H9 (cell line): Measurements from ENCODE around the gene TRIO. TPM values are rescaled to one million over a fixed set of nuclear protein-coding genes. Genes with fewer than 3 reads are reported as not detected.

Experiments used
- DNase-seq: peaks from one replicate; pipeline ENCODE4 v3.0.0-alpha.2; 2017
- H2AFZ ChIP-seq: one replicate; pipeline ENCODE4 v1.6.1; 2013; ENCODE audit warnings: mild to moderate bottlenecking, low read length, control low read depth, moderate library complexity
- H2AK5ac ChIP-seq: 2 replicates; pipeline ENCODE4 v1.6.1; 2013; ENCODE audit warnings: low read length, control low read depth, mixed read lengths; ENCODE audit not compliant: insufficient read length
- H2BK120ac ChIP-seq: one replicate; pipeline ENCODE4 v1.6.1; 2013; ENCODE audit warnings: low read depth, mild to moderate bottlenecking, low read length, control low read depth, inconsistent platforms; ENCODE audit not compliant: poor library complexity, severe bottlenecking
- H2BK12ac ChIP-seq: 2 replicates; pipeline ENCODE4 v1.6.1; 2013; ENCODE audit warnings: low read length, control low read depth, mixed read lengths, low read depth; ENCODE audit not compliant: insufficient read length
- H2BK15ac ChIP-seq: 2 replicates; pipeline ENCODE4 v1.6.1; 2013; ENCODE audit warnings: low read depth, low read length, control low read depth
- H2BK20ac ChIP-seq: one replicate; pipeline ENCODE4 v1.6.1; 2013; ENCODE audit warnings: low read depth, mild to moderate bottlenecking, low read length, control low read depth, inconsistent platforms; ENCODE audit not compliant: poor library complexity, severe bottlenecking
- H2BK5ac ChIP-seq: 2 replicates; pipeline ENCODE4 v1.6.1; 2013; ENCODE audit warnings: low read length, control low read depth, mixed read lengths; ENCODE audit not compliant: insufficient read length
- H3K14ac ChIP-seq: 2 replicates; pipeline ENCODE4 v1.6.1; 2013; ENCODE audit warnings: low read length, control low read depth; ENCODE audit not compliant: insufficient read depth
- H3K18ac ChIP-seq: 2 replicates; pipeline ENCODE4 v1.6.1; 2013; ENCODE audit warnings: low read depth, mild to moderate bottlenecking, mixed read lengths, low read length, control low read depth; ENCODE audit not compliant: insufficient read length
- H3K23ac ChIP-seq: 2 replicates; pipeline ENCODE4 v1.6.1; 2013; ENCODE audit warnings: low read length, control low read depth, mixed read lengths, low read depth; ENCODE audit not compliant: insufficient read length
- H3K23me2 ChIP-seq: 2 replicates; pipeline ENCODE4 v1.6.1; 2013; ENCODE audit warnings: low read depth, mild to moderate bottlenecking, mixed read lengths, low read length, control low read depth; ENCODE audit not compliant: insufficient read length, poor library complexity, severe bottlenecking
- H3K27ac ChIP-seq: 2 replicates; pipeline ENCODE4 v1.5.1; 2013; ENCODE audit warnings: low read length, control low read depth, mixed read lengths, low read depth; ENCODE audit not compliant: insufficient read length
- H3K27me3 ChIP-seq: 2 replicates; pipeline ENCODE4 v1.6.1; 2013; ENCODE audit warnings: low read length, control low read depth, inconsistent platforms; ENCODE audit not compliant: insufficient read depth
- H3K4ac ChIP-seq: 2 replicates; pipeline ENCODE4 v1.6.1; 2013; ENCODE audit warnings: low read depth, mild to moderate bottlenecking, control low read depth, inconsistent platforms, low read length, moderate library complexity
- H3K4me1 ChIP-seq: 2 replicates; pipeline ENCODE4 v1.6.1; 2013; ENCODE audit warnings: low read length, control low read depth, inconsistent platforms; ENCODE audit not compliant: insufficient read depth
- H3K4me2 ChIP-seq: 2 replicates; pipeline ENCODE4 v1.6.1; 2013; ENCODE audit warnings: low read length, control low read depth, mixed read lengths; ENCODE audit not compliant: insufficient read length, insufficient read depth
- H3K56ac ChIP-seq: 2 replicates; pipeline ENCODE4 v1.6.1; 2013; ENCODE audit warnings: low read depth, mild to moderate bottlenecking, mixed read lengths, low read length, control low read depth; ENCODE audit not compliant: insufficient read length
- H3K79me1 ChIP-seq: 2 replicates; pipeline ENCODE4 v1.6.1; 2013; ENCODE audit warnings: low read depth, mild to moderate bottlenecking, moderate library complexity, low read length, control low read depth, inconsistent platforms; ENCODE audit not compliant: insufficient read depth, poor library complexity, severe bottlenecking
- H3K79me2 ChIP-seq: 2 replicates; pipeline ENCODE4 v1.6.1; 2013; ENCODE audit warnings: low read length, control low read depth, inconsistent platforms; ENCODE audit not compliant: insufficient read depth
- H3K9ac ChIP-seq: 2 replicates; pipeline ENCODE4 v1.6.1; 2013; ENCODE audit warnings: low read length, control low read depth, mixed read lengths; ENCODE audit not compliant: insufficient read length; ENCODE audit errors: extremely low read depth
- H3K9me3 ChIP-seq: one replicate; pipeline ENCODE4 v1.6.1; 2013; ENCODE audit warnings: low read depth, low read length, inconsistent platforms; ENCODE audit not compliant: control insufficient read depth
- H3T11ph ChIP-seq: one replicate; pipeline ENCODE4 v1.6.1; 2013; ENCODE audit warnings: mild to moderate bottlenecking, low read length, control low read depth, inconsistent platforms
- H4K20me1 ChIP-seq: one replicate; pipeline ENCODE4 v1.6.1; 2013; ENCODE audit not compliant: control insufficient read depth, insufficient read length, insufficient read depth
- H4K5ac ChIP-seq: 2 replicates; pipeline ENCODE4 v1.6.1; 2013; ENCODE audit warnings: low read depth, mild to moderate bottlenecking, mixed read lengths, low read length, control low read depth; ENCODE audit not compliant: insufficient read length
- H4K8ac ChIP-seq: replicated peaks from 2 replicates; pipeline ENCODE4 v1.6.1; 2013; ENCODE audit warnings: low read length, control low read depth, mixed read lengths, low read depth; ENCODE audit not compliant: insufficient read length
- H4K91ac ChIP-seq: 2 replicates; pipeline ENCODE4 v1.6.1; 2013; ENCODE audit warnings: low read depth, mild to moderate bottlenecking, moderate library complexity, mixed read lengths, low read length, control low read depth; ENCODE audit not compliant: insufficient read length
- H3K27ac Mint-ChIP-seq, 3 experiments: 2 replicates in 2 of 3; 3 replicates in 1 of 3; pipeline ENCODE4 v1.8.0; 2020 to 2021; ENCODE audit warnings: mixed read lengths in 3 of 3, mild to moderate bottlenecking in 1 of 3, moderate library complexity in 1 of 3
- H3K27me3 Mint-ChIP-seq: 2 replicates; pipeline ENCODE4 v1.8.0; 2021; ENCODE audit warnings: low read depth, mild to moderate bottlenecking, moderate library complexity, mixed read lengths
- H3K36me3 Mint-ChIP-seq, 3 experiments: 2 replicates in 2 of 3; 3 replicates in 1 of 3; pipeline ENCODE4 v1.8.0; 2020 to 2021; ENCODE audit warnings: low read depth in 3 of 3, mixed read lengths in 3 of 3; ENCODE audit not compliant: insufficient read depth in 1 of 3
- H3K4me1 Mint-ChIP-seq, 2 experiments: 2 replicates each; pipeline ENCODE4 v1.8.0; 2020; ENCODE audit warnings: mixed read lengths in 2 of 2
- H3K4me3 Mint-ChIP-seq, 2 experiments: 2 replicates in 1 of 2; 3 replicates in 1 of 2; pipeline ENCODE4 v1.8.0; 2020 to 2021; ENCODE audit warnings: mild to moderate bottlenecking in 2 of 2, mixed read lengths in 2 of 2, moderate library complexity in 1 of 2
- H3K9me3 Mint-ChIP-seq, 2 experiments: 2 replicates in 1 of 2; 3 replicates in 1 of 2; pipeline ENCODE4 v1.8.0; 2020; ENCODE audit warnings: mild to moderate bottlenecking in 2 of 2, mixed read lengths in 2 of 2, moderate library complexity in 1 of 2
- CTCF ChIP-seq: fragments of 200-600 bp; sonication (generic); conservative IDR thresholded peaks from 3 replicates; pipeline ENCODE4 v1.8.0; 2021; ENCODE audit warnings: antibody characterized with exemption, mild to moderate bottlenecking
- WGBS: extraction: QIAGEN DNeasy Blood & Tissue Kit; methylation state at CpG from one replicate; pipeline ENCODE4 v1.1.7; 2013; ENCODE audit warnings: missing lambda C conversion rate, low lambda C conversion rate, mixed read lengths; ENCODE audit not compliant: insufficient read length; ENCODE audit errors: extremely low coverage; 5-methylcytosine and 5-hydroxymethylcytosine counted together
- total RNA-seq: library from RNA; stranded (reverse); gene quantifications from 2 replicates; pipeline ENCODE4 v1.2.1, GENCODE V29; 2021

Gene TRIO
- total RNA-seq, 1 experiment from 2014 or later: 87.8 TPM

DNA sequence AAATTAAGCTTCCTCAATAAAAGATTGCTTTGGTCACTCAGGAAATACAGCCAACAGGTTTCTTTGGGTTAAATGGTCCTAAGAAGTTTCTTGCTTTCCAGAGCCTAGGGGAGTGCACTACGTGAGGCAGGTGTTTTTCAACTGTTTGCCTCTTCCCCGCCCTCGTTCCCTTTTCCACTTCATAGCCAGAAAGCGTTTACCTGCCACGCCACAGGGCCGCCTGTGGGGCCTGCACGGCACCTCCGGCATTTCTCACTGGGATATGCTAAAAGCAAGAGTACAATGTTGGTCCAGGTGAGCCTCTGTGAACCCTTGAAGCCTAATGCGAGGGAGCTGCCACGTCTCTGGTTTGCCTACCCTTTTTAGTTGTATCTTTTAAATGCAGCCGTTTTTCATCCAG, 270.9 kb downstream of the TRIO start:
- no CpG with 5 or more reads among the region's 11 CpGs for WGBS
- H3K56ac ChIP-seq: no peak overlapping the region
- H3K27ac Mint-ChIP-seq: peak overlapping the region in 2 of 3 experiments; percentile 68 to 86; a peak in 5 of 7 replicates
- no peak overlapping the region for H2BK5ac ChIP-seq
- H2AFZ ChIP-seq: no peak overlapping the region
- no peak for TF ChIP-seq CTCF
- H4K20me1 ChIP-seq: no peaks in the 10 kb centered on the region
- peaks cover 7% of the 10 kb centered on the region; the same call in 1 of the 2 replicates for H3K4me1 ChIP-seq
- no peak overlapping the region for H2BK120ac ChIP-seq
- no peak overlapping the region for H3K27ac ChIP-seq
- H3K36me3 Mint-ChIP-seq: peaks cover 11 to 56% (median 43%) of the 10 kb centered on the region in 3 experiments; a peak in 6 of 7 replicates
- no peaks in the 10 kb centered on the region for H3K79me2 ChIP-seq
- H3K4ac ChIP-seq: no peak overlapping the region
- no peak overlapping the region for H3K4me3 Mint-ChIP-seq
- H2AK5ac ChIP-seq: no peak overlapping the region
- H2BK15ac ChIP-seq: no peak overlapping the region
- H4K8ac ChIP-seq: no peak overlapping the region
- H4K5ac ChIP-seq: no peak overlapping the region
- no peak overlapping the region for H2BK12ac ChIP-seq
- H4K91ac ChIP-seq: no peak overlapping the region
- H3K4me1 Mint-ChIP-seq: peaks cover 47 to 56% of the 10 kb centered on the region in 2 experiments
- no peaks in the 10 kb centered on the region for H3K27me3 Mint-ChIP-seq
- no peaks in the 10 kb centered on the region for H3K9me3 Mint-ChIP-seq
- H3K23ac ChIP-seq: no peak overlapping the region
- H3K9ac ChIP-seq: no peak overlapping the region
- H2BK20ac ChIP-seq: no peak overlapping the region
- no peak overlapping the region for H3K14ac ChIP-seq
- no peaks in the 10 kb centered on the region for H3K27me3 ChIP-seq
- no peak for DNase-seq
- H3K23me2 ChIP-seq: no peaks in the 10 kb centered on the region
- no peak overlapping the region for H3T11ph ChIP-seq
- H3K9me3 ChIP-seq: no peaks in the 10 kb centered on the region
- H3K18ac ChIP-seq: no peak overlapping the region
- H3K79me1 ChIP-seq: no peaks in the 10 kb centered on the region
- H3K4me2 ChIP-seq: no peak overlapping the region
